CD4-positive, alpha-beta memory T cell (primary cell): ENCODE data around the gene BRI3. TPM values are rescaled to one million over a fixed set of nuclear protein-coding genes. Genes with fewer than 3 reads are reported as not detected.

Experiments
- CTCF ChIA-PET: fragments of 350-600 bp; sonication (Branson Sonifier 250); formaldehyde crosslinking; loops from one replicate; lab custom pipeline; 2021; ENCODE audit warnings: inconsistent platforms; ENCODE audit not compliant: partially characterized antibody; lab: Charles Lee
- POLR2A ChIA-PET: fragments of 350-600 bp; sonication (Branson Sonifier 250); formaldehyde crosslinking; loops from one replicate; lab custom pipeline; 2021; ENCODE audit not compliant: partially characterized antibody; lab: Charles Lee
- DNase-seq, 5 donors: peaks; one replicate each; pipeline versions ENCODE4 v3.0.0 to v3.0.0-alpha.2; 2020 to 2022; ENCODE audit warnings: mixed read lengths in 1 of 5
- H3K27ac ChIP-seq: one replicate; pipeline ENCODE4 v1.7.0; 2013; ENCODE audit warnings: low read depth, low read length
- H3K27me3 ChIP-seq: 2 replicates; pipeline ENCODE4 v1.7.0; 2013; ENCODE audit warnings: mild to moderate bottlenecking, low read length, moderate library complexity; ENCODE audit not compliant: insufficient read depth
- H3K36me3 ChIP-seq: 2 replicates; pipeline ENCODE4 v1.7.0; 2013; ENCODE audit warnings: mild to moderate bottlenecking, low read length, moderate library complexity; ENCODE audit not compliant: insufficient read depth
- H3K4me1 ChIP-seq: 2 replicates; pipeline ENCODE4 v1.7.0; 2013; ENCODE audit warnings: mild to moderate bottlenecking, low read length, moderate library complexity; ENCODE audit not compliant: insufficient read depth
- H3K4me3 ChIP-seq, 2 donors: one replicate each; pipeline ENCODE4 v1.7.0; 2013; ENCODE audit warnings: low read length in 2 of 2, mild to moderate bottlenecking in 1 of 2
- H3K9me3 ChIP-seq, 2 donors: one replicate each; pipeline ENCODE4 v1.7.0; 2013; ENCODE audit warnings: low read length in 2 of 2, control low read depth in 1 of 2; ENCODE audit not compliant: control insufficient read depth in 1 of 2
- H3K27ac Mint-ChIP-seq, 7 donors: one replicate each; pipeline ENCODE4 v1.8.0; 2020 to 2021; ENCODE audit warnings: mixed read lengths in 7 of 7, mild to moderate bottlenecking in 6 of 7, inconsistent platforms in 3 of 7, moderate library complexity in 3 of 7
- H3K27me3 Mint-ChIP-seq, 2 donors: one replicate each; pipeline ENCODE4 v1.8.0; 2020 to 2021; ENCODE audit warnings: mixed read lengths in 2 of 2
- H3K36me3 Mint-ChIP-seq, 2 donors: one replicate each; pipeline ENCODE4 v1.8.0; 2020 to 2021; ENCODE audit warnings: mixed read lengths in 2 of 2, inconsistent platforms in 1 of 2, mild to moderate bottlenecking in 1 of 2
- H3K4me1 Mint-ChIP-seq, 4 donors: one replicate each; pipeline ENCODE4 v1.8.0; 2020 to 2021; ENCODE audit warnings: mixed read lengths in 4 of 4, mild to moderate bottlenecking in 1 of 4
- H3K4me3 Mint-ChIP-seq, 8 donors: one replicate each; pipeline ENCODE4 v1.8.0; 2020 to 2021; ENCODE audit warnings: mixed read lengths in 8 of 8, mild to moderate bottlenecking in 7 of 8, moderate library complexity in 6 of 8, inconsistent platforms in 3 of 8
- H3K9me3 Mint-ChIP-seq, 8 donors: one replicate each; pipeline ENCODE4 v1.8.0; 2020 to 2021; ENCODE audit warnings: mixed read lengths in 8 of 8, mild to moderate bottlenecking in 5 of 8, inconsistent platforms in 3 of 8, moderate library complexity in 1 of 8
- intact Hi-C: fragments of 100-400 bp; cut with micrococcal nuclease; formaldehyde crosslinking; loops from one replicate; pipeline ENCODE4 v1.15.1; 2023
- polyA plus RNA-seq, 2 donors: library from polyadenylated mRNA; unstranded; fragments of 300-500 nt; fragmentation: Illumina TruSeq; gene quantifications; one replicate each; pipeline ENCODE4 v1.2.3, GENCODE V29; 2021
- total RNA-seq, 2 experiments: library from RNA; stranded (reverse); gene quantifications; one replicate each; pipeline ENCODE4 v1.2.3, GENCODE V29; 2021

The BRI3 gene
- total and polyA plus RNA-seq, 4 experiments from 2014 or later: 14.6 to 80.4 (median 46.4) TPM

DNA sequence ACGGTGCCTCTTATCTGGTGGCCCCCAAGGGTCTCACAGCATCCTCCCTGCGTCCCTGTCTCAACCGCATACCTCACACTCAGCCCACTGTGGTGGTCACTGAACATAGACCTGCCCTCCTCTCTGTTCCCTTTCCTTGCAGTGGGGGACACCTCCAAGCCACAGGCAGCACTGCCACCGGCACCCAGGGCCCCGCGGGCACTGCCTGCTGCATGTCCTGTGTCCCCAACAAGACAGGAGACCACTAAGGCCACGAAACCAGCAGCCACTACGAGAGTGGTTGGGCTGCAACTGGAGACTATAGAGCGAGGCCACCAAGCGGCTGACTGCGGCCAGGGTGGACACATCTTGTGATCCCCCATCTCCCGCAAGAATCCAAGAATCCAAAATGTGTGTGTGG is 15.3 kb downstream of the BRI3 start:
- ChIA-PET CTCF (no interaction called here), POLR2A (no interaction called here)
- intact Hi-C loops: no loop called here
- no peaks in the 10 kb centered on the region for H3K9me3 ChIP-seq
- H3K27me3 ChIP-seq: no peaks in the 10 kb centered on the region
- Mint-ChIP-seq H3K4me3 (no peak overlapping the region), H3K27me3 (no peaks in the 10 kb centered on the region), H3K36me3 (peaks cover 8 to 9% of the 10 kb centered on the region in 2 donors), H3K27ac (no peak overlapping the region), H3K4me1 (no peaks in the 10 kb centered on the region), H3K9me3 (no peaks in the 10 kb centered on the region)
- no peaks in the 10 kb centered on the region for H3K4me1 ChIP-seq
- no peak for DNase-seq
- H3K36me3 ChIP-seq: peaks cover 8% of the 10 kb centered on the region
- no peak overlapping the region for H3K4me3 ChIP-seq
- no peak overlapping the region for H3K27ac ChIP-seq

DNA sequence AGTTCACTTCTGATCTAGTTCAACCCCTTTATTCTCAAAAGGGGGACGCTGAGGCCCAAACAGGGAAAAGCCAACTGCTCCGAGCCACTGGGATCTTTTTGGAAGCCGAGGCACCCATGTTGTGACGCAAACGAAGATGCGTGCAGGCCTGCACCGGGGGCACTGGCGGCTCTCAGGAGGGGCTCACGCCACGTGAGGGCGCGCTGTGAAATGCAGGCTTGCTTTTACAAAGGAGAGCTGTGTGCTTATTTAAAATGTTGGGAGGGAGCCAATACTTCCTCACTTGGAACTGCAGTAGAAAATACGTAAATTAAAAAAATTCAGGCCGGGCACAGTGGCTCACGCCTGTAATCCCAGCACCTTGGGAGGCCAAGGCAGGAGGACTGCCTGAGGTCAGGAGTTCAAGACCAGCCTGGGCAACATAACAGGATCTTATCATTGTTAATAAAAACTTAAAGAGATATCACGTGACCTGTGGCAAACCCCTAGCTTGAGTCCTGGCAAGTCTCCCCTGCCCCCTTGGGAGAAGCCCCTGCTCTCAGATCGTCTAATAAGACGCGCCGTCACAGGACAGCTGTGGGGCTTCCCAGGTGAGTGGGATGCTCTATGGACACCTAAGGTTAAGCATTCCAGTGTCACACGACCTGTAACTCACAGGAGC is 16.3 kb downstream of the BRI3 start:
- H3K36me3 Mint-ChIP-seq: no peaks in the 10 kb centered on the region
- Histone ChIP-seq H3K4me3 (no peak overlapping the region), H3K27me3 (no peaks in the 10 kb centered on the region), H3K4me1 (no peaks in the 10 kb centered on the region), H3K9me3 (no peaks in the 10 kb centered on the region), H3K36me3 (no peaks in the 10 kb centered on the region), H3K27ac (no peak overlapping the region)
- intact Hi-C loops: no loop called here
- DNase-seq: no peak
- ChIA-PET CTCF (no interaction called here), POLR2A (no interaction called here)
- H3K9me3 Mint-ChIP-seq: no peaks in the 10 kb centered on the region
- H3K4me1 Mint-ChIP-seq: no peaks in the 10 kb centered on the region
- H3K27ac Mint-ChIP-seq: peak overlapping the region in 1 of 7 donors; percentile 6
- no peak overlapping the region for H3K4me3 Mint-ChIP-seq
- no peaks in the 10 kb centered on the region for H3K27me3 Mint-ChIP-seq

DNA sequence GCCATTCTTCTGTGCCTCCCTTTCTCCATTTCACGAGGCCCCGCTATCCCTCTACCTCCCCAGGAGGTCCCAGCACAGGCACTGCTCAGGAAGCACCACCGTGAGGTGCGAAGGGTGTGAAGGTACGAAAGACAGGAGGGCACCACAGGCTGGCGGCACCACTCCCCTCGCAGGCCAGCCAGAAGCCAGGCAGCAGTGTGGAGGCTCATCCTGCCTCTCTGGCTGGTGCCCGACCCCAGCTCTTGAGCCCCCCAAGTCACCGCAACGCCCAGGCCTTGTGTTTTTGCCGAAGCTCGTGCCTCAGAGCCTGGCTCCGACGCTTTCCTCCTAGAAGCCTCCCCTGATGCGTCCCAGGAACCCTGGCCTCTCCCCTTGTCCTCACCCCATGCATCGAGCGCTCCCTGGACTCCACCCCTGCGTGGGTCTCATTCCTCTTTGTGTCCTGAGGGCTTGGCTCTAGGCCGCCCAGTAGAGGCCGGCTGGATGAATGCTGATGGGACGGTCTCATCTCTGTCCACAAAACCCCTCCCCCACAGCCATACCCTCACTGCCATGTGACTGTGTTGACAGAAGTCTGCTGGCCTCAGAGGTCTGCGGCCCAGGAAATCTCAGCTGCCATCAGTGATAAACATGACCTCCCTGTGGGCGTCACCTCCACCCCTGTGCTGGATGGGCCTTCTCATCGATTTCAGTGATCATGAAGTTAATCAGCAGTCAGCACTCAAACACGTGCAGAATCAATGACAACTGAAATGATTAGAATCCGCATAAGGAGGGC is 19.3 kb downstream of the BRI3 start:
- Histone ChIP-seq H3K4me1 (no peaks in the 10 kb centered on the region), H3K9me3 (no peaks in the 10 kb centered on the region), H3K27ac (no peak overlapping the region), H3K36me3 (no peaks in the 10 kb centered on the region), H3K4me3 (no peak overlapping the region), H3K27me3 (no peaks in the 10 kb centered on the region)
- Mint-ChIP-seq H3K9me3 (no peaks in the 10 kb centered on the region), H3K27ac (no peak overlapping the region), H3K27me3 (no peaks in the 10 kb centered on the region), H3K36me3 (peaks cover 0 to 2% of the 10 kb centered on the region in 2 donors), H3K4me3 (no peak overlapping the region), H3K4me1 (no peaks in the 10 kb centered on the region)
- POLR2A ChIA-PET: no interaction called here
- CTCF ChIA-PET: no interaction called here
- intact Hi-C loops: no loop called here
- peak in 1 of 5 donors; percentile 1 for DNase-seq

DNA sequence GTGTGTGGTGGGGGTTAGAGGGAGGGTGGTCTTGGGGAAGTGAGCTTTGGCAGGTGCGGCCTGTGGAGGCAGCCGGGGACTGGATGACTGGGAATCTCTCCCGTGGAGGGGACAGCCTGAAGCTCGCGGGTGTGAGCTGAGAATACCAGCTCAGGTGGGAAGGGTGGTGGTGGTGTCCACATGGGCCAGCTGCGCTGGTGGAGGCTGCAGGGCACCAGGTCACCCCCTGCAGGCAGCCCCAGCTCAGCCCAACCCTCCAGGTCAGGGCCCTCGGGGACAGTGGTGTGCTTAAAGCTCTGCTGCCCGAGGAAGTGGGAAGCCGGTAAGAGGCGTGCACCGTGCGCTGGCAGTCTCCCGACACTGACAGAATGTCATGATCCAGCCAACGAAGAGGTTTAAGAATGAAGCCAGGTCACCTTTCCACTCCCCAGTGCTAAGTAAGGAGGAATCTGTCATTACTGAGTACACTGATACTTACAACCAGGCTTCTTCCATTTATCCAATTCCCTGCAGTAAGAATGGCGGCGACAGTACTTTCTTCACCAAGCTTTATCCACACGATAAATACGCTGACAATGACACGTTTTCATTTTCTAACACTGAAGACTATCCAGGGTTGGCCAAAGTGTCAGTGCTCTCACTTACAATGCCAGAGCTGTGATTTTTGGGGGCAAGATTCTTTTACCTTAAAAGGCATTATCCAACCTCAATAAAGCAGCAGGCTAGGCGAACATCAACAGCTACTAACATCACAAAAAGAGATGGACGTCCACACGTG is 20.4 kb downstream of the BRI3 start:
- peaks cover 0 to 4% of the 10 kb centered on the region in 2 donors for H3K36me3 Mint-ChIP-seq
- H3K9me3 ChIP-seq: no peaks in the 10 kb centered on the region
- ChIA-PET POLR2A (no interaction called here), CTCF (no interaction called here)
- no peaks in the 10 kb centered on the region for H3K36me3 ChIP-seq
- H3K9me3 Mint-ChIP-seq: no peaks in the 10 kb centered on the region
- no peak overlapping the region for H3K4me3 ChIP-seq
- no peaks in the 10 kb centered on the region for H3K27me3 Mint-ChIP-seq
- DNase-seq: no peak
- no peak overlapping the region for H3K27ac Mint-ChIP-seq
- H3K27me3 ChIP-seq: no peaks in the 10 kb centered on the region
- H3K4me1 ChIP-seq: no peaks in the 10 kb centered on the region
- intact Hi-C loops: no loop called here
- no peak overlapping the region for H3K4me3 Mint-ChIP-seq
- no peaks in the 10 kb centered on the region for H3K4me1 Mint-ChIP-seq
- H3K27ac ChIP-seq: no peak overlapping the region

DNA sequence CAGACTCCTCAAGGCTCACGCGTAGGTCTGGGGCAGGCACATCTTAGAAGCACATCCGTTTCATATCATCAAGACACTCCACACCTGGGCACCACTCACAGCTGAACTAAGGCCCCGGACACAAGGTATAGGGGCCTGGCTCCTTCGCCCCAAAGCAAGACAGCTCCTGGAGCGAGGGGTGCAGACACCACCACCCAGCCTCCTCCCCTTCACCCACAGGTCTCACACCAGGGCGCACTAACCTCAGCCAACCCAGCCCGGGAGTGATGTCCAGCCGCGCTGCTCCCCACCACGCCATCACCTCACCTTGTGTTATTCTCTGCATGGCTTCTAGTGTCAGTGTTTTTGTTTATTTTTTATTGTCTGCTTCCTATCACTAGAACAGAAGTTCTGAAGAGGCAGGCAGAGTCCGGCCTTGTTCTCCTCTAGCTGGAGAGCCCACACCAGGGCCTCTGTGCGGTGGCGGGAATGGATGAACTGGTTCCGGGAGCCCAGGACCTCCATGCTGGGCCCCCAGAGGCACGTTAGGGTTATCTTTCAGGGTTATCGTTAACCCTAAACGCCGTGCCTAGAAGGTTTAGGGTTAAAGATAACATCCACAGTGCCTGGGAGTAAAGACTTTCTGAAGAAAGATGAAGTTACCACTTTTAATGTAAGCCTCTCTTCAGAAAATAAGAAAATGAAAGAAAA is 21.8 kb downstream of the BRI3 start:
- no peak overlapping the region for H3K27ac Mint-ChIP-seq
- no peaks in the 10 kb centered on the region for H3K9me3 Mint-ChIP-seq
- POLR2A ChIA-PET: no interaction called here

DNA sequence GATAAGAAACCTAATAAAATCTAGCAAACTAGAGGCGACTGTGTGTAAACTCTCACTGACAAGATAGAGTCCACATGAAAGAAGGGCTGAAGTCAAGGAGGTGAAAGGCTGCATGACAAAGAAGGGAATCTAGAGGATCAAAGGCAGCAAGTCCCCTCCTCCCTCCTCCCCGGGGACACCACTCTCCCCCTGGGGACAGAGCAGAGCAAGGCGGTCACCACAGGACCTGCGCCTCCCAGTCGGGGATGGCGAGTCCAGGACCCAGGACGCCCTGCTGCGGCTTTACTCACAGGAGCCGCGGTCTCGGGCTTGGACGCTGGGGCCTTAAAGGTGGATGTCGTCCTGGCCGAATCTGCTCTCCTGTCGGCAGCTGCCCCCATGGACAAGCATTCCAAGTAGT is 22.4 kb downstream of the BRI3 start:
- no peaks in the 10 kb centered on the region for H3K9me3 Mint-ChIP-seq
- no peak overlapping the region for H3K27ac ChIP-seq
- H3K4me1 Mint-ChIP-seq: no peaks in the 10 kb centered on the region
- peaks cover 0 to 4% of the 10 kb centered on the region in 2 donors for H3K36me3 Mint-ChIP-seq
- CTCF ChIA-PET: no interaction called here
- intact Hi-C loops: no loop called here
- H3K27me3 ChIP-seq: no peaks in the 10 kb centered on the region
- H3K27me3 Mint-ChIP-seq: no peaks in the 10 kb centered on the region
- H3K4me3 ChIP-seq: no peak overlapping the region
- no peak overlapping the region for H3K27ac Mint-ChIP-seq
- H3K4me3 Mint-ChIP-seq: no peak overlapping the region
- H3K4me1 ChIP-seq: no peaks in the 10 kb centered on the region
- POLR2A ChIA-PET: no interaction called here
- H3K9me3 ChIP-seq: no peaks in the 10 kb centered on the region
- H3K36me3 ChIP-seq: no peaks in the 10 kb centered on the region
- DNase-seq: no peak

More for the DNA sequence above, 21.8 kb downstream of the BRI3 start:
- Histone ChIP-seq H3K9me3 (no peaks in the 10 kb centered on the region), H3K4me3 (no peak overlapping the region), H3K36me3 (no peaks in the 10 kb centered on the region), H3K27ac (no peak overlapping the region), H3K27me3 (no peaks in the 10 kb centered on the region), H3K4me1 (no peaks in the 10 kb centered on the region)
- intact Hi-C loops: no loop called here
- no peak for DNase-seq
- no peak overlapping the region for H3K4me3 Mint-ChIP-seq
- peaks cover 0 to 4% of the 10 kb centered on the region in 2 donors for H3K36me3 Mint-ChIP-seq
- CTCF ChIA-PET: no interaction called here
- no peaks in the 10 kb centered on the region for H3K27me3 Mint-ChIP-seq
- no peaks in the 10 kb centered on the region for H3K4me1 Mint-ChIP-seq
